Upper lobe of left lung (tissue), 4 donors: ENCODE measurements around the gene GID8.

Source experiments
- EP300 ChIP-seq, 4 donors: sonication (generic); formaldehyde crosslinking; IDR thresholded peaks; one replicate each; pipeline ENCODE4 v1.5.1; 2017; ENCODE audit warnings: antibody characterized with exemption in 4 of 4, control low read depth in 2 of 4
- POLR2A ChIP-seq, 4 donors: fragments of 450-650 bp; IDR thresholded peaks; one replicate each; pipeline ENCODE4 v1.5.1; 2016 to 2017; ENCODE audit warnings: antibody characterized with exemption in 4 of 4, mild to moderate bottlenecking in 2 of 4
- TF ChIP-seq, protein P1 (sequence below), 6 experiments: fragments of 450-650 bp in 4 of 6; fragments of 200-600 bp in 2 of 6; sonication (generic) in 2 of 6; IDR thresholded peaks; one replicate each; pipeline ENCODE4 v1.5.1; 2016 to 2019; ENCODE audit warnings: antibody characterized with exemption in 6 of 6

DNA sequence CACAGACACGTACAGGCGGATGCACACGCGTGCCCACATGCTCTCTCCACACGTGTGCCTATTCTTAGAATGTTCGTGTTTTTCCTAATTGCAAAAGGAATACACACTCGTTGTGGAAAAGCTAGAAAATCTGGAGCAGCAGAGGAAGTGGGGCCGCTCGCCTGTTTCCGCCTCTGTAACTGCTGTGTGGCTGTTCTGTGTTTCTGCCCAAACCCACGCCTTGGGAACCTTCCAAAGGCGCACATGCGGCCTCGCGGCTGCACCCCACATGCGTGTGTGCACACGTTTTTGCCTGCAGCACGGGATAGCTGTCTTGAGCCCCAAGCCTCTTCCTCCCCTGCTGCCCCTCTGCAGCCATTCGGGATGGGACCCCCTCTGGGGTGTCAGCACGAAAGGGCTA lies 26.8 kb downstream of the GID8 start:
- TF ChIP-seq, protein P1, sequence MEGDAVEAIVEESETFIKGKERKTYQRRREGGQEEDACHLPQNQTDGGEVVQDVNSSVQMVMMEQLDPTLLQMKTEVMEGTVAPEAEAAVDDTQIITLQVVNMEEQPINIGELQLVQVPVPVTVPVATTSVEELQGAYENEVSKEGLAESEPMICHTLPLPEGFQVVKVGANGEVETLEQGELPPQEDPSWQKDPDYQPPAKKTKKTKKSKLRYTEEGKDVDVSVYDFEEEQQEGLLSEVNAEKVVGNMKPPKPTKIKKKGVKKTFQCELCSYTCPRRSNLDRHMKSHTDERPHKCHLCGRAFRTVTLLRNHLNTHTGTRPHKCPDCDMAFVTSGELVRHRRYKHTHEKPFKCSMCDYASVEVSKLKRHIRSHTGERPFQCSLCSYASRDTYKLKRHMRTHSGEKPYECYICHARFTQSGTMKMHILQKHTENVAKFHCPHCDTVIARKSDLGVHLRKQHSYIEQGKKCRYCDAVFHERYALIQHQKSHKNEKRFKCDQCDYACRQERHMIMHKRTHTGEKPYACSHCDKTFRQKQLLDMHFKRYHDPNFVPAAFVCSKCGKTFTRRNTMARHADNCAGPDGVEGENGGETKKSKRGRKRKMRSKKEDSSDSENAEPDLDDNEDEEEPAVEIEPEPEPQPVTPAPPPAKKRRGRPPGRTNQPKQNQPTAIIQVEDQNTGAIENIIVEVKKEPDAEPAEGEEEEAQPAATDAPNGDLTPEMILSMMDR (IDR thresholded peaks at IDR 0.05): no peak
- TF ChIP-seq POLR2A (IDR thresholded peaks at IDR 0.05): no peak
- no peak for TF ChIP-seq EP300 (IDR thresholded peaks at IDR 0.05)
